A549 (cell line): ENCODE results near the gene NRBP1. TPM values are rescaled to one million over a fixed set of nuclear protein-coding genes. Genes with fewer than 3 reads are reported as not detected.
A peak's percentile ranks its signal among the peaks of the same experiment; 100 is the strongest.

Experiments
- ATAC-seq, 2 experiments: fragments of 200-7000 bp in 1 of 2; fragments of >200 bp in 1 of 2; cut with Nextera tagmentation in 1 of 2; cut with Tn5 transposase in 1 of 2; 3 replicates each; pipeline versions ENCODE4 v1.8.0 to v1.9.1; 2018 to 2020; ENCODE audit warnings: mild to moderate bottlenecking in 1 of 2, moderate library complexity in 1 of 2
- CTCF ChIA-PET: fragments of 300-600 bp; sonication (Branson Sonifier 250); formaldehyde crosslinking; extraction: SDS; loops from one replicate; lab custom pipeline; 2021; ENCODE audit warnings: antibody characterized with exemption, inconsistent platforms; lab: Yijun Ruan, JAX
- POLR2A ChIA-PET: fragments of 350-600 bp; formaldehyde crosslinking; extraction: SDS; loops from one replicate; lab custom pipeline; 2021; ENCODE audit warnings: antibody characterized with exemption, inconsistent platforms; lab: Yijun Ruan, JAX
- DNase-seq, 2 experiments: peaks; one replicate each; pipeline versions ENCODE4 v3.0.0 to v3.0.0-alpha.2; 2011 to 2016; ENCODE audit warnings: low read depth in 1 of 2, low spot score in 1 of 2
- FAIRE-seq: peaks from 2 replicates; lab custom pipeline; 2011; peaks lifted over from hg19 to GRCh38; lab: Jason Lieb, UNC
- H3K27ac ChIP-seq, 2 experiments: fragments of >200 bp; sonication (Bioruptor Twin); formaldehyde crosslinking; 3 replicates each; pipeline ENCODE4 v1.5.1; 2016 to 2017
- H3K4me1 ChIP-seq: fragments of >200 bp; sonication (Bioruptor Twin); formaldehyde crosslinking; 3 replicates; pipeline ENCODE4 v1.6.1; 2016
- H3K4me2 ChIP-seq: fragments of >200 bp; sonication (Bioruptor Twin); formaldehyde crosslinking; 3 replicates; pipeline ENCODE4 v1.6.1; 2016
- H3K4me3 ChIP-seq: fragments of >200 bp; sonication (Bioruptor Twin); formaldehyde crosslinking; 3 replicates; pipeline ENCODE4 v1.5.1; 2016
- H3K9me3 ChIP-seq: fragments of >200 bp; sonication (Bioruptor Twin); formaldehyde crosslinking; 3 replicates; pipeline ENCODE4 v1.6.1; 2016
- CBX2 ChIP-seq: fragments of 200-600 bp; sonication (generic); IDR thresholded peaks from 2 replicates; pipeline ENCODE4 v1.6.1; 2016; ENCODE audit warnings: low read depth, mild to moderate bottlenecking, borderline replicate concordance
- CBX8 ChIP-seq: fragments of 200-600 bp; sonication (generic); IDR thresholded peaks from 2 replicates; pipeline ENCODE4 v1.6.1; 2016
- E2F6 ChIP-seq: IDR thresholded peaks from 2 replicates; pipeline ENCODE4 v1.6.1; 2012; ENCODE audit warnings: low read depth, borderline replicate concordance
- ELK1 ChIP-seq: fragments of 150-350 bp; IDR thresholded peaks from 2 replicates; pipeline ENCODE4 v1.6.1; 2014; ENCODE audit warnings: low read depth, mild to moderate bottlenecking, low read length
- FOSL2 ChIP-seq, 2 experiments: fragments of 450-650 bp in 1 of 2; fragments of >200 bp in 1 of 2; sonication (Bioruptor Twin) in 1 of 2; formaldehyde crosslinking; IDR thresholded peaks; 2 replicates each; pipeline versions ENCODE4 v1.5.0 to v1.6.1; 2016 to 2020; ENCODE audit warnings: mild to moderate bottlenecking in 1 of 2, moderate library complexity in 1 of 2
- FOXS1 ChIP-seq: fragments of 250-450 bp; sonication (Bioruptor Pico); IDR thresholded peaks from 2 replicates; pipeline ENCODE4 v1.5.0; 2020; ENCODE audit warnings: mild to moderate bottlenecking, moderate library complexity
- HDAC2 ChIP-seq: fragments of 200-600 bp; sonication (generic); IDR thresholded peaks from 2 replicates; pipeline ENCODE4 v1.6.1; 2016
- HES2 ChIP-seq: fragments of >200 bp; sonication (Bioruptor Twin); formaldehyde crosslinking; IDR thresholded peaks from 2 replicates; pipeline ENCODE4 v1.6.1; 2016
- JUN ChIP-seq, 2 experiments: fragments of >200 bp; sonication (Bioruptor Twin); formaldehyde crosslinking; IDR thresholded peaks; 2 replicates in 1 of 2; 3 replicates in 1 of 2; pipeline ENCODE4 v1.6.1; 2016 to 2017
- JUNB ChIP-seq: fragments of >200 bp; sonication (Bioruptor Twin); formaldehyde crosslinking; IDR thresholded peaks from 2 replicates; pipeline ENCODE4 v1.6.1; 2016
- KDM5A ChIP-seq: fragments of 200-600 bp; sonication (generic); IDR thresholded peaks from 2 replicates; pipeline ENCODE4 v1.6.1; 2016; ENCODE audit warnings: antibody characterized with exemption, mild to moderate bottlenecking
- MAX ChIP-seq: IDR thresholded peaks from 2 replicates; pipeline ENCODE4 v1.6.1; 2012
- NFE2L2 ChIP-seq: fragments of 150-350 bp; conservative IDR thresholded peaks from 2 replicates; pipeline ENCODE4 v1.6.1; 2014; ENCODE audit warnings: low read length
- NPAS2 ChIP-seq: fragments of 250-450 bp; sonication (Bioruptor Pico); IDR thresholded peaks from 2 replicates; pipeline ENCODE4 v1.8.0; 2022; ENCODE audit warnings: mild to moderate bottlenecking, moderate library complexity, borderline replicate concordance
- POLR2A ChIP-seq: IDR thresholded peaks from 2 replicates; pipeline ENCODE4 v1.6.1; 2012; ENCODE audit warnings: mild to moderate bottlenecking, low read length
- RAD21 ChIP-seq, 2 experiments: fragments of >200 bp in 1 of 2; sonication (Bioruptor Twin) in 1 of 2; formaldehyde crosslinking in 1 of 2; IDR thresholded peaks in 1 of 2; conservative IDR thresholded peaks in 1 of 2; 2 replicates in 1 of 2; 3 replicates in 1 of 2; pipeline ENCODE4 v1.6.1; 2012 to 2018; ENCODE audit warnings: inconsistent platforms in 1 of 2
- RFX5 ChIP-seq: fragments of 450-650 bp; IDR thresholded peaks from 2 replicates; pipeline ENCODE4 v1.7.1; 2014; ENCODE audit warnings: antibody characterized with exemption, mild to moderate bottlenecking, moderate library complexity
- RNF2 ChIP-seq: fragments of 200-600 bp; sonication (generic); IDR thresholded peaks from 2 replicates; pipeline ENCODE4 v1.6.1; 2016; ENCODE audit warnings: low read depth, mild to moderate bottlenecking, antibody characterized with exemption, moderate library complexity, borderline replicate concordance
- WGBS: methylation state at CpG from one replicate; pipeline ENCODE4 v1.1.6; 2017; ENCODE audit errors: missing lambda C conversion rate; 5-methylcytosine and 5-hydroxymethylcytosine counted together
- polyA plus RNA-seq, 4 experiments: library from polyadenylated mRNA; depleted of rRNA in 3 of 4; stranded (reverse); fragments of >200 nt; fragmentation: RNase III in 1 of 4; extraction: RNeasy Plus Mini Kit Qiagen cat#74134 plus additional on column Dnase treatment in 1 of 4; gene quantifications; 2 replicates in 3 of 4; 3 replicates in 1 of 4; pipeline ENCODE4 v1.2.3, GENCODE V29; 2011 to 2017

NRBP1 gene
- polyA plus RNA-seq, 2 of the 4 experiments (the other 2 are of a cell fraction) = 138 to 229 TPM

- WGBS = 14% methylated on average over 7 of the region's 7 CpGs
- H3K4me1 ChIP-seq = peaks cover 27% of the 10 kb centered on the region
- peak overlapping the region; percentile 97 to 98 for H3K27ac ChIP-seq
- peak overlapping the region; percentile 73 for H3K4me2 ChIP-seq
- H3K9me3 ChIP-seq = no peaks in the 10 kb centered on the region
- peak overlapping the region; percentile 89 for H3K4me3 ChIP-seq
- DNase-seq = no peak
- ChIA-PET CTCF (interaction anchor here (1.3 to 10.4 kb wide), 7 partner anchors 8 to 75 kb away, joined by 3 to 72 read pairs (median 5); partner anchors contain the start of gene PPM1G), POLR2A (interaction anchor here (0.6 to 3.1 kb wide), 9 partner anchors 9 to 276 kb away, joined by 3 to 78 read pairs (median 5); partner anchors contain the start of genes PPM1G and ZNF512)
- FAIRE-seq = no peak
- no peak for TF ChIP-seq CBX8
- no peak for TF ChIP-seq ELK1
- no peak for TF ChIP-seq HDAC2
- TF ChIP-seq KDM5A = no peak
- TF ChIP-seq CBX2 = no peak
- no peak for TF ChIP-seq JUN (IDR thresholded peaks at IDR 0.05)
- no peak for TF ChIP-seq RAD21 (conservative IDR thresholded peaks at IDR 0.05 in 1 of 2, IDR thresholded peaks at IDR 0.05 in 1 of 2)
- no peak for TF ChIP-seq NFE2L2
- no peak for TF ChIP-seq FOXS1 (CRISPR knock-in tag)
- TF ChIP-seq JUNB = no peak
- no peak for TF ChIP-seq RNF2
- TF ChIP-seq RFX5 = no peak
- no peak for ATAC-seq
Measured at GRCh38 chr2:27427863-27428212, 593 bp upstream of the NRBP1 start.

GRCh38 chr2:27428978-27429541 is 629 bp downstream of the NRBP1 start:
- POLR2A ChIA-PET = interaction anchor here (0.6 to 3.1 kb wide), 12 partner anchors 8 to 1125 kb away, joined by 3 to 78 read pairs (median 6); partner anchors contain the start of genes CCDC121, GPN1, PPM1G and ZNF512
- peak; percentile 83 to 89 for DNase-seq
- CTCF ChIA-PET = interaction anchor here (0.8 to 10.4 kb wide), 15 partner anchors 9 to 204 kb away, joined by 3 to 72 read pairs (median 3); partner anchors contain the start of genes CCDC121, GPN1 and PPM1G
- TF ChIP-seq RNF2 (no peak), MAX (0 out of 2 replicates have a peak, but pooled peaks have one; percentile 28), POLR2A (peak; percentile 35), JUN (IDR thresholded peaks at IDR 0.05) (peak in 1 of 2 experiments; percentile 5; a peak in 1 of 5 replicates), NPAS2 (no peak), E2F6 (peak; percentile 50; the same call in 1 of the 2 replicates), FOSL2 (IDR thresholded peaks at IDR 0.05) (no peak), FOSL2 (CRISPR knock-in tag; IDR thresholded peaks at IDR 0.05) (peak; percentile 15; the same call in 1 of the 2 replicates)
- Histone ChIP-seq H3K4me1 (peaks cover 27% of the 10 kb centered on the region), H3K4me3 (peak overlapping the region; percentile 89), H3K9me3 (no peaks in the 10 kb centered on the region), H3K27ac (peak overlapping the region; percentile 97 to 98), H3K4me2 (peak overlapping the region; percentile 85)
- WGBS = 3% methylated on average over 8 of the region's 51 CpGs
- FAIRE-seq = no peak
- ATAC-seq = peak; percentile 87 to 90

GRCh38 chr2:27431395-27431794 is 3.0 kb downstream of the NRBP1 start:
- H3K27ac ChIP-seq = no peak overlapping the region
- no peaks in the 10 kb centered on the region for H3K9me3 ChIP-seq
- no peak overlapping the region for H3K4me3 ChIP-seq
- peaks cover 27% of the 10 kb centered on the region for H3K4me1 ChIP-seq
- FAIRE-seq (no peak), DNase-seq (no peak), ATAC-seq (no peak)
- ChIA-PET POLR2A (interaction anchor here (1.2 to 2.0 kb wide), 2 partner anchors 22 to 23 kb away, joined by 3 to 8 read pairs; partner anchors contain the start of gene PPM1G), CTCF (interaction anchor here (0.9 to 10.4 kb wide), 7 partner anchors 10 to 62 kb away, joined by 3 to 72 read pairs (median 5); partner anchors contain the start of gene PPM1G)
- no peak for TF ChIP-seq NPAS2
- no peak for TF ChIP-seq HES2
- peak overlapping the region; percentile 4; the same call in 1 of the 3 replicates for H3K4me2 ChIP-seq
